Uterus (tissue), 4 donors: ENCODE data around the gene SYMPK. TPM values are rescaled to one million over a fixed set of nuclear protein-coding genes. Genes with fewer than 3 reads are reported as not detected.

Experiments used
- DNase-seq, 2 donors: peaks; one replicate each; pipeline ENCODE4 v3.0.0-alpha.2; 2019 to 2020
- H3K27ac ChIP-seq, 2 donors: fragments of 200-600 bp; sonication (generic); 1 replicate in 1 of 2; 2 replicates in 1 of 2; pipeline ENCODE4 v1.5.1; 2016 to 2018
- H3K27me3 ChIP-seq, 2 donors: fragments of 200-600 bp; sonication (generic); one replicate each; pipeline ENCODE4 v1.5.1; 2018 to 2019; ENCODE audit warnings: control low read depth in 1 of 2
- H3K36me3 ChIP-seq, 2 donors: fragments of 200-600 bp; sonication (generic); one replicate each; pipeline ENCODE4 v1.5.1; 2019; ENCODE audit warnings: control low read depth in 1 of 2
- H3K4me1 ChIP-seq, 2 donors: fragments of 200-600 bp; sonication (generic); one replicate each; pipeline ENCODE4 v1.5.1; 2018 to 2019; ENCODE audit warnings: control low read depth in 1 of 2
- H3K4me3 ChIP-seq, 2 donors: fragments of 200-600 bp; sonication (generic); 1 replicate in 1 of 2; 2 replicates in 1 of 2; pipeline ENCODE4 v1.5.1; 2018 to 2019; ENCODE audit warnings: mild to moderate bottlenecking in 1 of 2
- H3K9me3 ChIP-seq, 2 donors: fragments of 200-600 bp; sonication (generic); one replicate each; pipeline ENCODE4 v1.5.1; 2019; ENCODE audit warnings: control low read depth in 1 of 2
- POLR2A ChIP-seq, 2 donors: fragments of 450-650 bp; IDR thresholded peaks; one replicate each; pipeline ENCODE4 v1.6.1; 2016; ENCODE audit warnings: antibody characterized with exemption in 2 of 2, mild to moderate bottlenecking in 1 of 2, moderate library complexity in 1 of 2
- intact Hi-C: fragments of 100-400 bp; cut with DNase I; formaldehyde crosslinking; loops from one replicate; pipeline ENCODE4 v1.15.1; 2023; ENCODE audit warnings: low total_unique reads
- total RNA-seq, 4 donors: library from RNA; depleted of rRNA in 3 of 4; stranded (reverse); fragments of >200 nt in 3 of 4; gene quantifications; one replicate each; pipeline versions ENCODE4 v1.1.0 to v1.2.4, GENCODE V29; 2014 to 2023
- TF ChIP-seq, protein P1 (sequence below), 4 experiments: fragments of 200-600 bp in 2 of 4; fragments of 450-650 bp in 2 of 4; sonication (generic) in 2 of 4; IDR thresholded peaks; one replicate each; pipeline ENCODE4 v1.5.1; 2016 to 2019; ENCODE audit warnings: antibody characterized with exemption in 4 of 4, mild to moderate bottlenecking in 2 of 4, moderate library complexity in 1 of 4
- donor health status: DM: yes; HTN: yes; CAD: no.

SYMPK gene
- total RNA-seq, 4 donors from 2014 or later = 32.0 to 72.6 (median 46.4) TPM

DNA sequence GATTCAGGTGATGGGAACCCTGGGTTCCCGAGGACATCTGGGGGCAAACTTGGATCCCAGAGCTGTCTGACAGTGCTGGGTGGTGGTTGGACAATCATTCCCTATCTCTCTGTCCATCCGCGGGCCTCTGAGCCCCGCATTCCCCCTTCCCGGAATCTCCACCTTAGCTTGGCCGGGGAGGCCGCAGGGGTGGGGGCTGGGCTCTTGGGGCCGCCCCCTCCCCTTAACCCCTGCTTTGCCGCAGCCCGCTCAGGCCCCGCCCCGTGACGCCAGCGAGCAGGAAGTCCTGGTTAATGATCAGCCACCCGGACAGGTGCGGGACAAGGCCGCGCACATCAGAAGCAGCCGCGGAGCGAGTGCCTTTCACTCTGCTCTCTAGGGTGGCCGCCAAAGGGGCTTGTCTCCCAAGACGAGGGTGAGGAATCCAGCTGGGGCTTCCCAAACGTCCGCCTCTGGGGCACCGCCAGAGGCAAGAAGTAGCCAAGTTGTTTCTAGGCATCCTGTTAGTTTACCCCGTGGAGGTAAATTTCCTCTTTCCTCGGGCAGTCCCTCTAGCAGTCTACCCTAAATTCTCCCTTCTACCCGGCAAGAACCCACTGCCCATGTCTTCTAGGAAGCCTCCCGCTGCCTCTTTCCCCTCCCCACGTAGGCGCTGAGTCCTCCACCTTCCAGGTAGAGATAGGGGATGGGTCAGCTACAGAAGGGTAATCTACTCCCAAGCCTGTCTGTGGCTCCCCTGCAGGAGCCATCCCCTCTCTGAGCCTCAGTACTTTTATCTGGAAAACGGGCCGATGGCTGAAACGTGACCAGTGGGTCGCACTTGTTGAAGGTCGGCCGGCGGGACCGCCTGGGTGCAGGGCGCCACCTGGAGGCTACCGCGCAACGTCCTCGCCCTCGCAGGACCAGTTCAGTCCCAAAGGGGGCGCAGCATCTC lies 20.0 kb upstream of the SYMPK start:
- peak overlapping the region in 1 of 2 donors; percentile 2 for H3K4me3 ChIP-seq
- H3K36me3 ChIP-seq = no peaks in the 10 kb centered on the region
- intact Hi-C loops = no loop called here
- DNase-seq = peak; percentile 71 to 81
- TF ChIP-seq, protein P1, sequence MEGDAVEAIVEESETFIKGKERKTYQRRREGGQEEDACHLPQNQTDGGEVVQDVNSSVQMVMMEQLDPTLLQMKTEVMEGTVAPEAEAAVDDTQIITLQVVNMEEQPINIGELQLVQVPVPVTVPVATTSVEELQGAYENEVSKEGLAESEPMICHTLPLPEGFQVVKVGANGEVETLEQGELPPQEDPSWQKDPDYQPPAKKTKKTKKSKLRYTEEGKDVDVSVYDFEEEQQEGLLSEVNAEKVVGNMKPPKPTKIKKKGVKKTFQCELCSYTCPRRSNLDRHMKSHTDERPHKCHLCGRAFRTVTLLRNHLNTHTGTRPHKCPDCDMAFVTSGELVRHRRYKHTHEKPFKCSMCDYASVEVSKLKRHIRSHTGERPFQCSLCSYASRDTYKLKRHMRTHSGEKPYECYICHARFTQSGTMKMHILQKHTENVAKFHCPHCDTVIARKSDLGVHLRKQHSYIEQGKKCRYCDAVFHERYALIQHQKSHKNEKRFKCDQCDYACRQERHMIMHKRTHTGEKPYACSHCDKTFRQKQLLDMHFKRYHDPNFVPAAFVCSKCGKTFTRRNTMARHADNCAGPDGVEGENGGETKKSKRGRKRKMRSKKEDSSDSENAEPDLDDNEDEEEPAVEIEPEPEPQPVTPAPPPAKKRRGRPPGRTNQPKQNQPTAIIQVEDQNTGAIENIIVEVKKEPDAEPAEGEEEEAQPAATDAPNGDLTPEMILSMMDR (IDR thresholded peaks at IDR 0.05) = peak; percentile 58 to 91 (median 84)
- peak in 1 of 2 donors; percentile 35 for TF ChIP-seq POLR2A (IDR thresholded peaks at IDR 0.05)
- H3K27me3 ChIP-seq = no peaks in the 10 kb centered on the region
- no peak overlapping the region for H3K27ac ChIP-seq
- H3K9me3 ChIP-seq = no peaks in the 10 kb centered on the region
- H3K4me1 ChIP-seq = peaks cover 7 to 30% of the 10 kb centered on the region in 2 donors

DNA sequence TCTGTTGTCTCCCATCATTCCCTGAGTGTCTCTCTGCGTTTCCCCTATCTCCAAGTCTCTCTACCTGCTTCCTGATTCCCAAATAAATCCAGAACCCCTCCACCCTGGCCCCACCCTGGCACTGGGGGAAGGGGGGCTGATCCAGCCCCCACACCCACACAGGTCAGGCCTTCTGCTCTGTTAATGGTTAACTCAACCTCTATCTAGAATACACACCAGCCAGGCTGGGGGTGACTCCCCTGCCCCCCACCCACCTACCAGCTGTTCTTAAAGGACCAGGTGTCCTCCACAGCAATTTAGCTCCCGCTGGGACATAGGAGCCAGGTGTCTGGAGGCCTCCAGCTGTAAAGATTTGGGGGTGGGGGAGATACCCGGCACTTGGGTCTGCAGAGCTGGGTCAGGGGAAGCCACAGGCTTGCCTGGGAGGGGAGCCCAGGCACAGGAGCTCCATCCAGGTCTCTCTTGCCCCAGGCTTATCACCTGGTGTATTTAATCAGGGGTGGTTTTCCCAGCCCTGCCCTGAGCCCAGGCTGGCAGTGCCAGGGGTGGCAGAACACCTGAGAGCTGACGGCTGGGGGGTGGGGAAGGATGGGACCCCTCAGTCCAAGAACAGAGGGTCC lies 19.1 kb upstream of the SYMPK start:
- intact Hi-C loops = no loop called here
- Histone ChIP-seq H3K27me3 (no peaks in the 10 kb centered on the region), H3K27ac (no peak overlapping the region), H3K36me3 (no peaks in the 10 kb centered on the region), H3K4me1 (peaks cover 7 to 30% of the 10 kb centered on the region in 2 donors), H3K9me3 (no peaks in the 10 kb centered on the region), H3K4me3 (no peak overlapping the region)
- DNase-seq = no peak
- no peak for TF ChIP-seq POLR2A (IDR thresholded peaks at IDR 0.05)
- TF ChIP-seq, protein P1 (IDR thresholded peaks at IDR 0.05) = no peak

DNA sequence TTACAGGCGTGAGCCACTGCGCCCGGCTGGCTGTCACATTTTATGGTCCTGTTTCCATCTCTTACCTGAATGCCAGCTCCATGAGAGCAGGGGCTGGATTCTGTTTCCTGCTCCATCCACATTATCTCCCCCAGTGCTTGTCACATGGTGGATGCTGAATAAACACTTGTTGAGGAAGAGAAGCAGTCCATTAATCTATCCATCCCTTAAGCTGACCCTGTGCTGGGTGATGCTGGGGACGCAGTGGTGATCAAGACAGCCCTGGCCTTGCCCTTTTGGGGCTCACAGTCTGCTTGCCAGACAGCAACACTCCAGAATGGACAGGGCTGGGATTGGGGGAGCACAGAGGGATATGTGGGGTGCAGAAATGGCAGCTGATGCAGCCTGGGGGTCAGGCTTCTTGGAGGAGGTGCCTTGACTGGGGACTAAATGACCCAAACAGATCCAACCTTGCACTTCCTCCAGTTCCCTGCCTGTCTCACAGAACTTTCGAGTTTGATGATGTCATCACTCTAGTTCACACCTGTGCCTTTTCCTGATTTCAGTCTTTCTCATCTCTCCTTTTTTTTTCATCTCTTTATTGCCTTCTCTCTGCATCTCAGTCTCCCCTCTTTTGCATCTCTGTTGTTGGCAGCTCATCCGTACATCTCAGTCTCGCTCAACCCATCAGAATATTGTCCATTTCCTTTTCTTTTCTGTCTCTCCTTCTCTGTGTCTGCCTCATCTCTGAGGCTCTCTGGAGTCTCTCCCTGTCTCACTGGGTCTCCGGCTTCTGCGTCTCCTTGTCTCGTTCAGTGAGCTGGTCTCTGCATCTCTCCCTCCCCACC lies 18.3 kb upstream of the SYMPK start:
- no peaks in the 10 kb centered on the region for H3K27me3 ChIP-seq
- no peaks in the 10 kb centered on the region for H3K9me3 ChIP-seq
- no peak overlapping the region for H3K4me3 ChIP-seq
- no peaks in the 10 kb centered on the region for H3K36me3 ChIP-seq
- intact Hi-C loops = no loop called here
- no peak overlapping the region for H3K27ac ChIP-seq
- no peak for TF ChIP-seq POLR2A (IDR thresholded peaks at IDR 0.05)
- TF ChIP-seq, protein P1 (IDR thresholded peaks at IDR 0.05) = no peak
- peaks cover 7 to 30% of the 10 kb centered on the region in 2 donors for H3K4me1 ChIP-seq
- DNase-seq = no peak

DNA sequence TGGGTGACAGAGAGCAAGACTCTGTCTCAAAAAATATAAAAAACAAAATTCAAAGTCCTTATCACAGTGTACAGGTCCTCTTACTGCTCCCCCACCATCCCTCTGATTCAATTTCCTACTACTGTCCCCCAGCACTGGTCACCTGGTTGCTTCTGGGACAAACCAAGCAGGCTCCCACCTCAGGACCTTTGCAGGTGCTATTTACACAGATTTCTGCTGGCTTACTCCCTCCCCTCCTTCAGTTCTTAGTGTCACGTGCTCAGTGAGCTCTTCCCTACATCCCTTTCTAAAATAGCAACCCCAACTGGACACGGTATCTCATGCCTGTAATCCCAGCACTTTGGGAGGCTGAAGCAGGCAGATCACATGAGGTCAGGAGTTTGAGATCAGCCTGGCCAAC lies 17.0 kb upstream of the SYMPK start:
- Histone ChIP-seq H3K4me1 (peaks cover 7 to 24% of the 10 kb centered on the region in 2 donors), H3K9me3 (no peaks in the 10 kb centered on the region), H3K4me3 (no peak overlapping the region), H3K27me3 (no peaks in the 10 kb centered on the region), H3K27ac (no peak overlapping the region), H3K36me3 (no peaks in the 10 kb centered on the region)
- intact Hi-C loops = no loop called here
- TF ChIP-seq, protein P1 (IDR thresholded peaks at IDR 0.05) = no peak
- DNase-seq = no peak
